Activated naive CD4-positive, alpha-beta T cell treated with anti-CD3 and anti-CD28 coated beads, Interleukin-2, amount 50 U/mL, for 24 hours (primary cell): ENCODE data around the gene C22orf31.

Experiments used
- H3K27ac Mint-ChIP-seq: one replicate; pipeline ENCODE4 v1.8.0; 2021; ENCODE audit warnings: mild to moderate bottlenecking, mixed read lengths
- H3K27me3 Mint-ChIP-seq: one replicate; pipeline ENCODE4 v1.8.0; 2021; ENCODE audit warnings: mixed read lengths
- H3K36me3 Mint-ChIP-seq: one replicate; pipeline ENCODE4 v1.8.0; 2021; ENCODE audit warnings: mixed read lengths
- H3K4me1 Mint-ChIP-seq: one replicate; pipeline ENCODE4 v1.8.0; 2021; ENCODE audit warnings: mixed read lengths
- H3K4me3 Mint-ChIP-seq: one replicate; pipeline ENCODE4 v1.8.0; 2021; ENCODE audit warnings: mild to moderate bottlenecking, mixed read lengths
- H3K9me3 Mint-ChIP-seq: one replicate; pipeline ENCODE4 v1.8.0; 2021; ENCODE audit warnings: mixed read lengths

Gene C22orf31

DNA sequence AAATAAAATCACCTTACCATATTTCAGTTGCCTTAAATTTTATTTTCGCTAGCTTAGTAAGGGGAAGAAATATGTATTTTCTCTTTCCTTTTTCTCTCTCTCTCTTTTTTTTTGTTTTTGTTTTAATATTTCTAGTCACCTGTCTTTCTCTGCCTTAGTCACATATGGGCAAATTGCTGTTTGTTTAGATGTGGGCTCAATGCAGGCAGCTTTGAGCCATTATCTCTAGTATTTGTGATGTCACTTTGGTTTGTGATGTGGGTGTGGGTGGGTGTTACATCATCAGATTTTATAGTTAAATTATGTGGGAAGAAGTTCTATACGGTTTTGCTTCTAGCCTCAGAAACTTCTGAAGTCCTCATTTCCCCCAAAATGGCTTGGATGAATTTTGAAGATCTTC is at the start of gene C22orf31:
Gene C22orf31, minus strand, starts transcription at position 59 of the 400 bp plus-strand sequence. Its CDS starts 39 bp downstream, at position 20.
- Mint-ChIP-seq H3K4me3 (no peak within 1 kb of the TSS), H3K36me3 (no peaks in the 10 kb centered on the region), H3K27me3 (peaks cover 3% of the 10 kb centered on the region), H3K27ac (no peak within 1 kb of the TSS), H3K4me1 (peaks cover 14% of the 10 kb centered on the region), H3K9me3 (no peaks in the 10 kb centered on the region)

DNA sequence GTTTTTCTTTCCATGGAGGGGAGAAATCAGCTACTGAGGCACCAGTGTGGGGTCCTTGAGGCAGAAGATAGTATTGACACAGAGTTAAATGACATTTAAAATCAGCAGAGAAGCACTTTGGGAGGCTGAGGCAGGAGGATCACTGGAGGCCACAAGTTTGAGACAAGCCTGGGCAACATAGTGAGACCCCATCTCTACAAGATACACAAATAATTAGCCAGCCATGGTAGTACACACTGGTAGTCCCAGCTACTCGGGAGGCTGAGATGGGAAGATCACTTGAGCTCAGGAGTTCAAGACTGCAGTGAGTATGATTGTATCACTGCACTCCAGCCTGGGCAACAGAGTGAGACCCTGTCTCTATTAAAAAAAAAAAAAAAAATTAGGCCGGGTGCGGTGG is 49.3 kb upstream of the C22orf31 start:
- Mint-ChIP-seq H3K4me1 (no peaks in the 10 kb centered on the region), H3K27me3 (peaks cover 13% of the 10 kb centered on the region)

DNA sequence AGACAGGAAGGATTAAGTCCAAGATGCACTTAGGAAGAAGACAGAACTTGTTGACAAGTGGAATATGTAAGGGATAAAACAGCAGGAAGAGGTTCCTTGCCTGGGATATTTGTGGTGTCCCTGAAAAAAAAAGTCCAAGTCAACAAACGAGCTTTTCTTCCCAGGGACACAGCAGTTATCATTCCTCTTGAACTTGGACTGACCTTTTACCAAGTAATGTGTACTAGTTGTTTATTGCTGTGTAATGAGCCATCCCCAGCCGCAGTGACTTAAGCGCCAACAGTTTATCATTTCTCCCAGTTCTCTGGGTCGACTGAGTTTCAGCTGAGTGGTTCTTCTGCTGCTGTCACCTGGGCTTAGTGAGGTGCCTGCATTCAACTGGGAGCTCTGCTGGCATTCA is 48.2 kb upstream of the C22orf31 start:
- Mint-ChIP-seq H3K27ac (no peak overlapping the region), H3K4me3 (no peak overlapping the region)

More for the DNA sequence above, 49.3 kb upstream of the C22orf31 start:
- no peaks in the 10 kb centered on the region for H3K9me3 Mint-ChIP-seq
- no peak overlapping the region for H3K27ac Mint-ChIP-seq
- H3K4me3 Mint-ChIP-seq, result no peak overlapping the region
- no peaks in the 10 kb centered on the region for H3K36me3 Mint-ChIP-seq

DNA sequence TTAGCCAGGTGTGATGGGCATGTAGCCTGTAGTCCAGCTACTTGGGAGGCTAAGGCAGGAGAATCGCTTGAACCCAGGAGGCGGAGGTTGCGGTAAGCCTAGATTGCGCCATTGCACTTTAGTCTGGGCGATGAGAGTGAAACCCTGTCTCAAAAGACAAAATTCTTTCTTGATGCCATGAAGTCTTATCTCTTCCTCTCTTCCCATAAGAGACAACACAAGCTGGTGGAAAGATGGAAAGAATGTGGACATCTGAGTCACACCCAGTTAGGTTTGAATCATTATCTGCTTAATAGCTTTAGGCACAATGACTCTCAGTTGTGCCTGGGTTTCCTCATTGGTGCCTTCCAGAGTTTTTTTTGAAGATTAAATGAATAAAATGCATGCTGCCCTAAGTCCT is 46.5 kb upstream of the C22orf31 start:
- H3K4me1 Mint-ChIP-seq, result no peaks in the 10 kb centered on the region
- no peaks in the 10 kb centered on the region for H3K9me3 Mint-ChIP-seq
- peaks cover 5% of the 10 kb centered on the region for H3K27me3 Mint-ChIP-seq
- H3K4me3 Mint-ChIP-seq, result no peak overlapping the region
- no peak overlapping the region for H3K27ac Mint-ChIP-seq
- no peaks in the 10 kb centered on the region for H3K36me3 Mint-ChIP-seq

More for the DNA sequence above, 48.2 kb upstream of the C22orf31 start:
- Mint-ChIP-seq H3K27me3 (peaks cover 7% of the 10 kb centered on the region), H3K4me1 (no peaks in the 10 kb centered on the region), H3K36me3 (no peaks in the 10 kb centered on the region), H3K9me3 (no peaks in the 10 kb centered on the region)

DNA sequence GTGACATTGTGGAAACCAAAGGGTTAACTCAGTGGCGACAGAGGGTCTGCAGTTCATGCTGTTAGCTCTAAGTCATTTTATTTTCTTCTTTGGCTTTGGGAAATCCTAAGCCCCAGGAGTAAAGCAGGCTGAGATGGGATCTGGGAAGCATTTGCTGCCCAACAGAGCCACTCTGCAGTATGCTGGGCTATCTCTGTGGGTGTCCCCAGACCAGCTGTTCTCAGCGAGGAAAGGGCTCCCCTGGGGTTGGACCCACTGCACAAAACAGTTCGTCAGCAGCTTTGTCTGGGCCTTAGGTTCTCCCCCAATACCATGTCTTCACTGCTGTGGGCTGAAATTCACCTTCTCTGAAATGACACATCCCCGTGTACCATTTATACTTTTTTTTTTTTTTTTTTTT is 45.2 kb upstream of the C22orf31 start:
- Mint-ChIP-seq H3K9me3 (no peaks in the 10 kb centered on the region), H3K36me3 (no peaks in the 10 kb centered on the region), H3K4me3 (no peak overlapping the region), H3K27me3 (peaks cover 3% of the 10 kb centered on the region), H3K4me1 (no peaks in the 10 kb centered on the region), H3K27ac (no peak overlapping the region)

DNA sequence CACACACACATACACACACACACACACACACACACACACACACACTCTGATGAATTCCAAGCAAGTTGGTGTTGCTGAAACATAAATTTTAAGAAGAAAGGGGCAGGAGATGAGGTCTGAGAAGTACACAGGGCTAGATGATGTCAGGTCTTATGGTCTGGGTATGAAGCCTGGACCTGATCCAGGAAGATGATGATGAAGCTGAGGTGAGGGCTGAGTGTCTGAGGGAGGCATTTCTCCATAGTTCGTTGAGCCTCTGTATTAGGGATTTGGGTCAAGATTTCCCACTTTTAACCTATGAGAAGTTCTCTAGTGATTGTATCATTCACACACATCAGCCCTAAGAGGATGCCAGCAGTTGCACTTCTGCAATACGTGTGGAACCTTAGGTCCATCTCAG is 43.8 kb upstream of the C22orf31 start:
- no peaks in the 10 kb centered on the region for H3K4me1 Mint-ChIP-seq
- peaks cover 3% of the 10 kb centered on the region for H3K27me3 Mint-ChIP-seq
- no peaks in the 10 kb centered on the region for H3K36me3 Mint-ChIP-seq
- H3K9me3 Mint-ChIP-seq, result no peaks in the 10 kb centered on the region
- no peak overlapping the region for H3K27ac Mint-ChIP-seq
- H3K4me3 Mint-ChIP-seq, result no peak overlapping the region

- Mint-ChIP-seq H3K9me3 (no peaks in the 10 kb centered on the region), H3K36me3 (no peaks in the 10 kb centered on the region), H3K4me1 (no peaks in the 10 kb centered on the region), H3K4me3 (no peak overlapping the region), H3K27me3 (peaks cover 2% of the 10 kb centered on the region), H3K27ac (no peak overlapping the region)
These were observed 41.5 kb upstream of the C22orf31 start for GRCh38 chr22:29103121-29103520.

DNA sequence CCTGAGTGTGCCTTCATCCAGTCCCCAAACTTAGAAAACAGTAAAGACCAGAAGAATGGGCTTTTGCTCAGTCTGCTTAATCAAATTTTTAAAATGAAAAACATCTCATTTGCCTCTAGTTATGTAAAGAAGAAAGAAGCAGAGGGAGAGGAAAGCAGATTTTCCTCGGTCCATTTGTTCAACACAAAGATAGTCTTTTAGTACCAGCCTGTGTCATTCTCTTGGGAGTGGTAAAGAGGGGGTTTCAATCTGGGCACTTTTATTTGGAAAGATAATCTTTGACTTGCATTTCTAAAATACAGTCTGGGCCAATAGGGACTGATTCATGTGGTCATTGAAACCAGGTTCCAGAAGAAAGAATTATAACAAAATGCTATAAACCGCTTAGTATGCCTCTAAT is 40.7 kb upstream of the C22orf31 start:
- Mint-ChIP-seq H3K36me3 (no peaks in the 10 kb centered on the region), H3K4me3 (no peak overlapping the region), H3K9me3 (no peaks in the 10 kb centered on the region), H3K4me1 (no peaks in the 10 kb centered on the region), H3K27ac (no peak overlapping the region), H3K27me3 (peaks cover 2% of the 10 kb centered on the region)

GRCh38 chr22:29098296-29098695 is 36.7 kb upstream of the C22orf31 start:
- no peaks in the 10 kb centered on the region for H3K9me3 Mint-ChIP-seq
- no peaks in the 10 kb centered on the region for H3K4me1 Mint-ChIP-seq
- H3K4me3 Mint-ChIP-seq, result no peak overlapping the region
- H3K36me3 Mint-ChIP-seq, result no peaks in the 10 kb centered on the region
- no peak overlapping the region for H3K27ac Mint-ChIP-seq
- no peaks in the 10 kb centered on the region for H3K27me3 Mint-ChIP-seq

DNA sequence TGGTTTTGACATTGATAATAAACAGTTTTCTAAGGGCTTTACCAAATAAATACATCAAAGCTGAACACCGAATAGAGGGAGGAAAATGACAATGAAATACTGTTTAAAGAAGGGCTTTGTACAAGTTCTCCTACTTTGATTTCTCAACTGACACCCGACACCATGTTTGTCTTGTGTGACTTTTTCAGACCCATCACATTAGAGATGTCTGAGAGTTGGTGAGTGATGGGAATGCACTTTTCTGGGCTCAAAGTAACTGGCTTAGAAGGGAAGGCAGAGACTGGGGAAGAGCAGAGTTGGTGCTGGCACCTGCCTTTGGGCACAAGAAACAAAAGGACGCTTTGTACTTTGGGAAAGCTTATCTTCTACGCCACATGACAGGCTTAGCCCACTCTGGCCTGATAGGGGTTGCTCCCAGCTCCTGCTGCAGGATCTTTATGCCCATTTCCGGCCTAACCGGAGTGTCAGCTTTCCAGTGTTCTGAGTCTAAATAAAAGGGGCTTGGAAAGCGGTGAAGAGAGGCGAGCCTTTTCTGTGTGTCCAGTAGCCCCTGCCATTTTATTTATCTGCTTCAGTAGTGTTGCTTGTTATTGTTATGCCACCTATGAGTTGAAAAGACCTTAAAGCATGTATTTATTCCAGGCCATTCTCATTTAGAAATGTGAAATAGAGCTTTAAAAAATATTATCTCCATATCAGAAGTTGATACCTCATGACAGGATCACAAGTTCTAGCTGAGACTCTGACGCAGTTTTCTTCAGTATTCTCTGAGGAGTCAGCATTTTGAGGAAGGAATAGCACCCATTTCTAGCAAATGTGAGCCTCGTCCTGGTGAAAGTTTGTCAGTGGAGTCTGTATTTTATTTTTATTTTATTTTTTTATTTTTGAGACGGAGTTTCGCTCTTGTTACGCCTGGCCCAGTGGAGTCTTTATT is 35.4 kb upstream of the C22orf31 start:
- Mint-ChIP-seq H3K4me1 (no peaks in the 10 kb centered on the region), H3K27ac (no peak overlapping the region), H3K27me3 (peaks cover under 1% of the 10 kb centered on the region), H3K4me3 (no peak overlapping the region), H3K9me3 (no peaks in the 10 kb centered on the region), H3K36me3 (no peaks in the 10 kb centered on the region)

DNA sequence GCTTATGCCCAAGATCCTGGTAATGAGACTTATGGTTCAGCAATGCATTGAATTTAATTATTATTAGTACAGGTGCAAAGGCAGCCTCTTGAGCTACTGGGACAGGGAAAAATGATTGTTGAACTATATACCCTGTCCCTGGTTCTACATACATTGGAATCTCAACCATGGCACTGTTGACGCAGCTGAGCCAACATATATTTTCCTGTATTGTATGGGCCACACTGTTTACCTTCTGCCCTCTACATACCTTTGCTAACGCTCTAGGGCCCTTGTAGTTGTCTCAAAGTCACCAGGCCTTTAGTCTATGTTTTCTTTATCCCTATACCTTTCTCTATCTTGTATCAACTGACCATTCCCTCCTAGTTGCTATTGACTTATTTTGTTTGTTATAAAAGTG is 33.8 kb upstream of the C22orf31 start:
- H3K9me3 Mint-ChIP-seq, result no peaks in the 10 kb centered on the region
- no peaks in the 10 kb centered on the region for H3K36me3 Mint-ChIP-seq
- H3K4me1 Mint-ChIP-seq, result no peaks in the 10 kb centered on the region
- H3K4me3 Mint-ChIP-seq, result no peak overlapping the region
- H3K27ac Mint-ChIP-seq, result no peak overlapping the region
- H3K27me3 Mint-ChIP-seq, result peaks cover 4% of the 10 kb centered on the region

GRCh38 chr22:29093501-29094300 is 32.1 kb upstream of the C22orf31 start:
- no peak overlapping the region for H3K27ac Mint-ChIP-seq
- H3K4me3 Mint-ChIP-seq, result no peak overlapping the region
- no peaks in the 10 kb centered on the region for H3K36me3 Mint-ChIP-seq
- no peaks in the 10 kb centered on the region for H3K9me3 Mint-ChIP-seq
- no peaks in the 10 kb centered on the region for H3K4me1 Mint-ChIP-seq
- peaks cover 6% of the 10 kb centered on the region for H3K27me3 Mint-ChIP-seq

DNA sequence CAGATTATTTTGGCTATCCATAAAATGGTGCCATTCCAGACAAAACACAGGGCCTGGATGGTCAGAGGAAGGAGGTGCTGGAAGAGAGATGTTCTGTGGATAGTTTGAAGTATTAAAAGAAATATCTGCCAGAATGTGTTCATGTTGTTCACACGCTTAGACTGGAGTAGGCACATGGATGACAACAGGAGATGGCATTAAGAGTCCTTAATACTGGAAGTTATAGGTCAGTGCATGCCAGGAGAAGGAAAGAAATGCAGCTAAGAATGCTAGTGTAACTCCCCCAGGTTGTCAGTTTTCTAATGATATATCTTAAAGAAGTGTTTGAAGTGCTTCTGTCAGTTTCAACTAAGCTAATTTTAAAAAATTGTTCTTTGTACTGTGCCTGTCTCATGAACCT is 31.4 kb upstream of the C22orf31 start:
- H3K36me3 Mint-ChIP-seq, result no peaks in the 10 kb centered on the region
- H3K9me3 Mint-ChIP-seq, result no peaks in the 10 kb centered on the region
- no peaks in the 10 kb centered on the region for H3K4me1 Mint-ChIP-seq
- no peak overlapping the region for H3K4me3 Mint-ChIP-seq
- H3K27me3 Mint-ChIP-seq, result peaks cover 6% of the 10 kb centered on the region
- no peak overlapping the region for H3K27ac Mint-ChIP-seq

DNA sequence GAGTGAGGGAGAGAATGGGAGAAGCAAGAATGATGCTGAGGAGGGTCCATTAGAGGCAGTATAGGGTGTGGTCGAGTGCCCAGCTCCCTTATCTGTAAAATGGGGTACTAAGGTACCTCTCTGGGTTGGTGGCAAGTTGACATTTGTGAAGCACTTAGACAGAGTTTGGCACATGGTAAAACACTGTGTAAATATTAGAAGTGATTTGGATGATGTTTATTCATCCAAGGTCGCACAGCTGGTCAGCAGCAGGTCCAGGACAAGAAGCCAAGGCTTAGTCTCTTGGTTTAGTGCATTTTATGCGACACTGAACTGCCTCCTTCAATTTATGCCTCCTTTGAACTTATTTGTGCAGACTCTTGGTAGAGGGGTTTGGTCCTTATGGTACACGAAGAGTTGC is 30.6 kb upstream of the C22orf31 start:
- no peak overlapping the region for H3K4me3 Mint-ChIP-seq
- H3K9me3 Mint-ChIP-seq, result no peaks in the 10 kb centered on the region
- H3K27ac Mint-ChIP-seq, result no peak overlapping the region
- H3K4me1 Mint-ChIP-seq, result no peaks in the 10 kb centered on the region
- peaks cover 7% of the 10 kb centered on the region for H3K27me3 Mint-ChIP-seq
- no peaks in the 10 kb centered on the region for H3K36me3 Mint-ChIP-seq

GRCh38 chr22:29090039-29090438 is 28.4 kb upstream of the C22orf31 start:
- no peaks in the 10 kb centered on the region for H3K4me1 Mint-ChIP-seq
- no peak overlapping the region for H3K4me3 Mint-ChIP-seq
- no peak overlapping the region for H3K27ac Mint-ChIP-seq
- no peaks in the 10 kb centered on the region for H3K9me3 Mint-ChIP-seq
- peaks cover 10% of the 10 kb centered on the region for H3K27me3 Mint-ChIP-seq
- no peaks in the 10 kb centered on the region for H3K36me3 Mint-ChIP-seq

DNA sequence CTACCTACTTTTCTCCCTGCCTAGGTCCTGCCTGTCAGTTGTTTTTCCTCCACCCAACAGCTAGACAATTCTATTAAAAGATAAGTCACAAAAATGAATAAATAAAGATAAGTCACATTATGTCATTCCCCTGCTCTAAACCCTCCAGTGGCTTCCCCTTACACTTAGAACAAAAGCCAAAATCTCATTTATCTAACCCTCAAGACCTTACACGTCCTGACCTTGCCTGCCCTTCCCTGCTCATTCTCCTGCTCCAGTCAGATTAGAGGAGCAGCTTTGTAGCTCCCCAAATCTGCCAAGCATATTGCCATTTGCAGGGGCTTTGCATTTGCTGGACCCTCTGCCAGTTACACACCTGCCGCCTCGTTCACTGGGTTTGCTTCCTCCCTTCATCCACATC is 27.9 kb upstream of the C22orf31 start:
- H3K4me3 Mint-ChIP-seq, result no peak overlapping the region
- no peaks in the 10 kb centered on the region for H3K9me3 Mint-ChIP-seq
- no peak overlapping the region for H3K27ac Mint-ChIP-seq
- no peaks in the 10 kb centered on the region for H3K4me1 Mint-ChIP-seq
- peaks cover 10% of the 10 kb centered on the region for H3K27me3 Mint-ChIP-seq
- H3K36me3 Mint-ChIP-seq, result no peaks in the 10 kb centered on the region
